ENCODE measurements around the gene PALMD.

DNA sequence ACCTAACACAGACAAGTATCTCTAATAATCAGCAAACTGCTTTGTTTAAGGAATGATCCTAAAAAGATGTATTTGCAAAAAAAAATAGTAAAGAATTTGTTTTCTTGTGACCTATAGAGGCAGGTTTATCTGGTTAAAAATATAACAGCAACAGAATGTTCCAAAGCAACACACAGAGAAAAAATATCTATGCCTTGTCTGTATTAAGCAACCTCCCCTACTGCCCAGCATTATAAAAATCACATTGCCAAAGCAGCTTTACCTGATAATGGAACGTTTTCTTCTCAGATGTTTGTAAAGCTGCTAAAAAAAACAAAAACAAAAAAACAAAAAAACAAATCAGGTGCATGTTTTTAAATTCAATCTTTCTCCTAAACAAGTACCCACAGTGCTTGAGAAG lies 24.7 kb downstream of the PALMD start:
- TF ChIP-seq POLR2A (IDR thresholded peaks at IDR 0.05): no peak
- TF ChIP-seq EP300 (IDR thresholded peaks at IDR 0.05): no peak
- TF ChIP-seq, protein P1, sequence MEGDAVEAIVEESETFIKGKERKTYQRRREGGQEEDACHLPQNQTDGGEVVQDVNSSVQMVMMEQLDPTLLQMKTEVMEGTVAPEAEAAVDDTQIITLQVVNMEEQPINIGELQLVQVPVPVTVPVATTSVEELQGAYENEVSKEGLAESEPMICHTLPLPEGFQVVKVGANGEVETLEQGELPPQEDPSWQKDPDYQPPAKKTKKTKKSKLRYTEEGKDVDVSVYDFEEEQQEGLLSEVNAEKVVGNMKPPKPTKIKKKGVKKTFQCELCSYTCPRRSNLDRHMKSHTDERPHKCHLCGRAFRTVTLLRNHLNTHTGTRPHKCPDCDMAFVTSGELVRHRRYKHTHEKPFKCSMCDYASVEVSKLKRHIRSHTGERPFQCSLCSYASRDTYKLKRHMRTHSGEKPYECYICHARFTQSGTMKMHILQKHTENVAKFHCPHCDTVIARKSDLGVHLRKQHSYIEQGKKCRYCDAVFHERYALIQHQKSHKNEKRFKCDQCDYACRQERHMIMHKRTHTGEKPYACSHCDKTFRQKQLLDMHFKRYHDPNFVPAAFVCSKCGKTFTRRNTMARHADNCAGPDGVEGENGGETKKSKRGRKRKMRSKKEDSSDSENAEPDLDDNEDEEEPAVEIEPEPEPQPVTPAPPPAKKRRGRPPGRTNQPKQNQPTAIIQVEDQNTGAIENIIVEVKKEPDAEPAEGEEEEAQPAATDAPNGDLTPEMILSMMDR (IDR thresholded peaks at IDR 0.05): no peak
